DOHH2 (cell line): ENCODE measurements around the gene EPHA5.

Experiments
- H3F3A ChIP-seq: fragments of 200-600 bp; sonication (generic), shearing (Covaris generic); 2 replicates; pipeline ENCODE4 v1.6.0; 2016; ENCODE audit warnings: antibody characterized with exemption, mild to moderate bottlenecking; ENCODE audit not compliant: control insufficient read depth, insufficient read depth
- H3K27ac ChIP-seq: fragments of 200-600 bp; sonication (generic); 2 replicates; pipeline ENCODE4 v1.5.1; 2014; ENCODE audit warnings: low read depth, mild to moderate bottlenecking, low read length, moderate library complexity
- H3K27me3 ChIP-seq: fragments of 200-600 bp; sonication (generic); 2 replicates; pipeline ENCODE4 v1.6.1; 2014; ENCODE audit warnings: mild to moderate bottlenecking, low read length, mixed read lengths; ENCODE audit not compliant: control insufficient read depth
- H3K36me3 ChIP-seq: fragments of 200-600 bp; sonication (generic); 2 replicates; pipeline ENCODE4 v1.6.1; 2014; ENCODE audit warnings: mild to moderate bottlenecking, low read length, moderate library complexity, mixed read lengths; ENCODE audit not compliant: control insufficient read depth
- H3K4me1 ChIP-seq: fragments of 200-600 bp; sonication (generic); 2 replicates; pipeline ENCODE4 v1.6.1; 2014; ENCODE audit warnings: mild to moderate bottlenecking, low read length, mixed read lengths; ENCODE audit not compliant: control insufficient read depth
- H3K4me2 ChIP-seq: fragments of 200-600 bp; sonication (generic); 2 replicates; pipeline ENCODE4 v1.6.0; 2014; ENCODE audit warnings: mild to moderate bottlenecking, low read length, moderate library complexity
- H3K4me3 ChIP-seq: fragments of 200-600 bp; sonication (generic); 2 replicates; pipeline ENCODE4 v1.5.1; 2014; ENCODE audit warnings: mild to moderate bottlenecking, low read length, mixed read lengths
- H3K79me2 ChIP-seq: fragments of 200-600 bp; sonication (generic); 2 replicates; pipeline ENCODE4 v1.6.1; 2014; ENCODE audit warnings: mild to moderate bottlenecking, low read length, mixed read lengths; ENCODE audit not compliant: control insufficient read depth
- H3K9me2 ChIP-seq: fragments of 200-600 bp; sonication (generic); replicated peaks from 2 replicates; pipeline ENCODE4 v1.6.1; 2014; ENCODE audit warnings: mild to moderate bottlenecking, low read length, mixed read lengths; ENCODE audit not compliant: control insufficient read depth
- H3K9me3 ChIP-seq: fragments of 200-600 bp; sonication (generic); 2 replicates; pipeline ENCODE4 v1.6.1; 2014; ENCODE audit warnings: antibody characterized with exemption, low read length, mixed read lengths; ENCODE audit not compliant: control insufficient read depth, insufficient read depth
- H4K20me1 ChIP-seq: fragments of 200-600 bp; sonication (generic); 2 replicates; pipeline ENCODE4 v1.6.0; 2014; ENCODE audit warnings: low read depth, mild to moderate bottlenecking, antibody characterized with exemption, low read length, moderate library complexity; ENCODE audit not compliant: control insufficient read depth, insufficient read depth
- CTCF ChIP-seq: fragments of 200-600 bp; sonication (generic); IDR thresholded peaks from one replicate; pipeline ENCODE4 v1.5.1; 2014; ENCODE audit warnings: antibody characterized with exemption, mild to moderate bottlenecking, low read depth, low read length; ENCODE audit not compliant: poor library complexity, severe bottlenecking
- EZH2phosphoT487 ChIP-seq: fragments of 200-600 bp; sonication (generic); IDR thresholded peaks from 2 replicates; pipeline ENCODE4 v1.6.1; 2017; ENCODE audit warnings: borderline replicate concordance, mild to moderate bottlenecking, antibody characterized with exemption, low read length, moderate library complexity, mixed read lengths

Gene EPHA5

GRCh38 chr4:65407483-65407882, 262.8 kb downstream of the EPHA5 start:
- Histone ChIP-seq H3F3A (no peaks in the 10 kb centered on the region), H3K36me3 (no peaks in the 10 kb centered on the region), H4K20me1 (no peaks in the 10 kb centered on the region), H3K4me1 (no peaks in the 10 kb centered on the region), H3K79me2 (no peaks in the 10 kb centered on the region), H3K4me2 (no peak overlapping the region), H3K4me3 (no peak overlapping the region), H3K27ac (no peak overlapping the region), H3K9me2 (no peaks in the 10 kb centered on the region), H3K27me3 (no peaks in the 10 kb centered on the region), H3K9me3 (no peaks in the 10 kb centered on the region)
- TF ChIP-seq CTCF (no peak), EZH2phosphoT487 (no peak)

DNA sequence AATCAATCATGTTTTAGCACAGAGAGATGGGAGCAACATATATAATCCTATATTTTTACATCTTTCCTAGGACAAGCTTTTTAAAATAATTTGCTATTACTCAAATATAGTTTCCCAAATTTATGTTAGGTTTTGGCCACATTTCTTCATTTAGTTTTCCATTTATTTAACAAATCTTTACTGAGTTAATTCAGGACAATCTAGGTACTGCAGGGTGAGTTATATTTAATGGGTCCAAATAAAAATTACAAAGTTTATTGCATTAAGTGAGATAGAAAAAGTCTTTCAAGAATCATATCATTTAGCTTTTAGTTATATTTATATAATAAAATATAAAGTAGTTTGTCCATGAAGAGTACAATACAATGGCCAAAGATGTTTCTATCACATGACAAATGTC, 269.2 kb downstream of the EPHA5 start:
- Histone ChIP-seq H3K4me3 (no peak overlapping the region), H4K20me1 (no peaks in the 10 kb centered on the region), H3K4me2 (no peak overlapping the region), H3K4me1 (no peaks in the 10 kb centered on the region), H3K9me3 (peaks cover 25% of the 10 kb centered on the region; the same call in 1 of the 2 replicates), H3F3A (no peaks in the 10 kb centered on the region), H3K27ac (no peak overlapping the region), H3K27me3 (no peaks in the 10 kb centered on the region), H3K79me2 (no peaks in the 10 kb centered on the region), H3K9me2 (no peaks in the 10 kb centered on the region), H3K36me3 (no peaks in the 10 kb centered on the region)
- TF ChIP-seq EZH2phosphoT487 (no peak), CTCF (no peak)

DNA sequence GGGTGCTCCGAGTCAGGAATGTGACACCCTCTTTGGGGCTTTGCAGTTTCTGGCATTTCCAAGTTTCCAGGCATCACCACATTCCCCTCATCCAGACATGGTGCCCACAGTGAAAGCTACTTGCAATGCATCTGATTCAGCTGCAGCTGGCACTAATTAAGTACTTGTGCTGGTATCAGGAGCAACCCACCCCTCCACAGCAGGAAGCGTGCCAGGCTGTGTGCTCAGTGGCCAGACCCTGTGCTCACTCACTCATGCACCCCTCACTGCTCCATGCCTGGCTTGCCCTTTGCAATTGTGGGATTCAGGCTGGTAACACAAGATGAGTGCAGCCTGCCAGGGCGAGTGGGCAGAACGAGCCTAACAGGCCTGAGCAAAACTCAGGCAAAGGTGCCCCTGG, 271.2 kb downstream of the EPHA5 start:
- H3K27me3 ChIP-seq = no peaks in the 10 kb centered on the region
- H3K4me3 ChIP-seq = no peak overlapping the region
- no peaks in the 10 kb centered on the region for H3K4me1 ChIP-seq
- TF ChIP-seq CTCF (no peak), EZH2phosphoT487 (no peak)
- no peaks in the 10 kb centered on the region for H3F3A ChIP-seq
- peaks cover 26% of the 10 kb centered on the region; the same call in 1 of the 2 replicates for H3K9me3 ChIP-seq
- no peaks in the 10 kb centered on the region for H3K79me2 ChIP-seq
- H3K27ac ChIP-seq = no peak overlapping the region
- no peaks in the 10 kb centered on the region for H3K36me3 ChIP-seq
- no peak overlapping the region for H3K4me2 ChIP-seq
- H4K20me1 ChIP-seq = no peaks in the 10 kb centered on the region
- no peaks in the 10 kb centered on the region for H3K9me2 ChIP-seq

DNA sequence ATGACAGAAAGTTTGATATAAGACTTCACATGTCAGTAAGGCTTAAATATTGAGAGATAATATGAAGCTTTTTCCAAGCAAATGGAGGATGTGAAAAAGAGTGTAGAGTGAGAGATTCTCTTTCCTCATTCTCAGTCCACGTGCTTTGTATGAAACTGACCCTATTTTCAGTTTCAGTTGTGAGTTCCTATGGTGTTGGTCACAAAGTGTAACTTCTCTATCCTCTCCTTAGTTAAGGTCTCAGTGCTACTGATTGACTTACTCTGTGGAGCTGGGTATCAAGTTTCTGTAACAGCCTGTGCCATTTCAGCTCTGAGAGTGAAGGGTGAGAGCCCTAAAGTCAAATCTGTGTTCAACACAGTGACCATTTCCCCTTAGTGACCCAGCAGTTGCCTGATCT, 277.2 kb downstream of the EPHA5 start:
- H3K4me1 ChIP-seq = no peaks in the 10 kb centered on the region
- H3K36me3 ChIP-seq = no peaks in the 10 kb centered on the region
- no peak overlapping the region for H3K27ac ChIP-seq
- no peak overlapping the region for H3K4me2 ChIP-seq
- no peaks in the 10 kb centered on the region for H3K27me3 ChIP-seq
- H4K20me1 ChIP-seq = no peaks in the 10 kb centered on the region
- TF ChIP-seq EZH2phosphoT487 (no peak), CTCF (no peak)
- no peaks in the 10 kb centered on the region for H3K79me2 ChIP-seq
- H3K4me3 ChIP-seq = no peak overlapping the region
- no peaks in the 10 kb centered on the region for H3F3A ChIP-seq
- H3K9me2 ChIP-seq = no peaks in the 10 kb centered on the region
- peaks cover 16% of the 10 kb centered on the region; the same call in 1 of the 2 replicates for H3K9me3 ChIP-seq
